Lower leg skin (tissue), 4 donors: ENCODE measurements around the gene ZNF407. TPM values are rescaled to one million over a fixed set of nuclear protein-coding genes. Genes with fewer than 3 reads are reported as not detected.

Source experiments
- DNase-seq, 2 donors: peaks; one replicate each; pipeline ENCODE4 v3.0.0-alpha.2; 2019; ENCODE audit warnings: low spot score in 2 of 2
- H3K4me3 ChIP-seq: fragments of 200-600 bp; sonication (generic); 2 replicates; pipeline ENCODE4 v1.5.1; 2017; ENCODE audit warnings: mild to moderate bottlenecking, low read depth; ENCODE audit not compliant: poor library complexity, severe bottlenecking
- POLR2A ChIP-seq, 2 donors: fragments of 450-650 bp; IDR thresholded peaks; one replicate each; pipeline ENCODE4 v1.6.1; 2016 to 2017; ENCODE audit warnings: antibody characterized with exemption in 2 of 2, mild to moderate bottlenecking in 1 of 2, moderate library complexity in 1 of 2
- WGBS, 2 donors: methylation state at CpG; one replicate each; pipeline ENCODE4 v1.1.5; 2018; 5-methylcytosine and 5-hydroxymethylcytosine counted together
- intact Hi-C: fragments of 100-400 bp; cut with DNase I; formaldehyde crosslinking; loops from one replicate; pipeline ENCODE4 v1.15.0; 2023; ENCODE audit warnings: low total_unique reads
- total RNA-seq, 4 donors: library from RNA; depleted of rRNA; stranded (reverse); fragments of >200 nt; gene quantifications; one replicate each; pipeline ENCODE4 v1.1.0, GENCODE V29; 2016
- TF ChIP-seq, protein P1 (sequence below), 3 donors: fragments of 450-650 bp; IDR thresholded peaks; one replicate each; pipeline ENCODE4 v1.5.1; 2016; ENCODE audit warnings: antibody characterized with exemption in 3 of 3, mild to moderate bottlenecking in 3 of 3, moderate library complexity in 2 of 3

Gene ZNF407
- total RNA-seq, 4 donors from 2014 or later, result 7.0 to 13.9 (median 10.9) TPM

DNA sequence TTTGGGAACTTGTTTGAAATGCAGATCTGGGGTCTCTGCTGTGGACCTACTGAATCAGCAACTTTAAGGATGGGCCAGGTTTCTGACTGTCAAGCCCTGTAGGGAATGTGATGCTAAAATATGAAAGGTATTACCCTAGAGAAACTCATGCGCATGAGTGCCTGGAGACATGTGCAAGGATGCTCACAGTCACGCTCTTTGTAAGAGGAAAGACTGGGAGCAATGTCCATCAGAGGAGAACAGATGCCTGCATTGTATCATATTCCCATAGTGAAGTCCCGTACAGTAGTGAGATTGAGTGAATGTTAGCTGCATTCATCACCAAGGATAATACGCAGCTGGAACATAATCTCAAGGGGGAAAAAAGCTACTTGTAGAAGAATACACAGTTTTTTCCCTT is 14.1 kb downstream of the ZNF407 start:
- intact Hi-C loops, result no loop called here
- 90 to 96% methylated on average over 4 of the region's 4 CpGs for WGBS, 2 donors
- no peak overlapping the region for H3K4me3 ChIP-seq
- no peak for TF ChIP-seq POLR2A (IDR thresholded peaks at IDR 0.05)
- TF ChIP-seq, protein P1, sequence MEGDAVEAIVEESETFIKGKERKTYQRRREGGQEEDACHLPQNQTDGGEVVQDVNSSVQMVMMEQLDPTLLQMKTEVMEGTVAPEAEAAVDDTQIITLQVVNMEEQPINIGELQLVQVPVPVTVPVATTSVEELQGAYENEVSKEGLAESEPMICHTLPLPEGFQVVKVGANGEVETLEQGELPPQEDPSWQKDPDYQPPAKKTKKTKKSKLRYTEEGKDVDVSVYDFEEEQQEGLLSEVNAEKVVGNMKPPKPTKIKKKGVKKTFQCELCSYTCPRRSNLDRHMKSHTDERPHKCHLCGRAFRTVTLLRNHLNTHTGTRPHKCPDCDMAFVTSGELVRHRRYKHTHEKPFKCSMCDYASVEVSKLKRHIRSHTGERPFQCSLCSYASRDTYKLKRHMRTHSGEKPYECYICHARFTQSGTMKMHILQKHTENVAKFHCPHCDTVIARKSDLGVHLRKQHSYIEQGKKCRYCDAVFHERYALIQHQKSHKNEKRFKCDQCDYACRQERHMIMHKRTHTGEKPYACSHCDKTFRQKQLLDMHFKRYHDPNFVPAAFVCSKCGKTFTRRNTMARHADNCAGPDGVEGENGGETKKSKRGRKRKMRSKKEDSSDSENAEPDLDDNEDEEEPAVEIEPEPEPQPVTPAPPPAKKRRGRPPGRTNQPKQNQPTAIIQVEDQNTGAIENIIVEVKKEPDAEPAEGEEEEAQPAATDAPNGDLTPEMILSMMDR (IDR thresholded peaks at IDR 0.05), result no peak
- no peak for DNase-seq

DNA sequence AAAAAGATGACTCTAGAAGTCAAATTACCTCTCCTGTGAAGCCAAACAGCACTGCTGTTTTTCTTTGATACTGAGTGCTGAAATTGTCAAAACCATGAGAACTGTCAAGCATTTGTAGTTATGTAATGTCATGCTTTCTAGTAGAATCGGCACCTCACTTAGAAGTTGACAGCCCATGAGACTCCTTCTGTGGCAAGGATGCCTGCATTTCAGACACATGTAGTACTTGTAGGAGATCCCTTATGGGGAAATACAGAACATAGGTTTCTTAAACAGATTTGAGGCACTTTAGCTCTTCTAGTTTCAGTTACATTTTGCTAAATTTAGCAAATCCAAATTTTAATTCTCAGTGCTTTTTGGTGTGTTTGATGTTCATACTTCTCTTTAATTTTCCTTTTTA is 15.7 kb downstream of the ZNF407 start:
- TF ChIP-seq POLR2A (IDR thresholded peaks at IDR 0.05), result no peak
- no peak overlapping the region for H3K4me3 ChIP-seq
- no peak for DNase-seq
- intact Hi-C loops, result no loop called here
- WGBS, 2 donors, result 59 to 63% methylated on average over 1 of the region's 1 CpG

DNA sequence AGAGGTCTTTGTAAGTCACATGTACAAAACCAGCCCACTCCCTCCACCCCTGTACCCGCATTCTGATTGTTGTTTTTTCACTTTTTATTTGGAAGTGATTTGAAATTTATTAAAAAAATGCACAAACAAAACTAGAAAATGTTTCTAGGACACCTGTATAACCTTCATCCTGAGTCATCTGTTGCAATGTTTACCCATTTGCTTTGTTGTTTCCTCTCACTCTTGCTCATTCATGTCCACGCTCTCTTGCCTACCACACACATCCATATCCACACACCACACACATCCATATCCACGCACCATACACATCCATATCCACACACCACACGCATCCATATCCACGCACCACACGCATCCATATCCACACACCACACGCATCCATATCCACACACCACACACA is 18.8 kb downstream of the ZNF407 start:
- intact Hi-C loops, result no loop called here
- TF ChIP-seq POLR2A (IDR thresholded peaks at IDR 0.05), result no peak
- TF ChIP-seq, protein P1 (IDR thresholded peaks at IDR 0.05), result no peak
- H3K4me3 ChIP-seq, result no peak overlapping the region
- no peak for DNase-seq
- WGBS, 2 donors, result 69 to 74% methylated on average over 7 of the region's 7 CpGs

DNA sequence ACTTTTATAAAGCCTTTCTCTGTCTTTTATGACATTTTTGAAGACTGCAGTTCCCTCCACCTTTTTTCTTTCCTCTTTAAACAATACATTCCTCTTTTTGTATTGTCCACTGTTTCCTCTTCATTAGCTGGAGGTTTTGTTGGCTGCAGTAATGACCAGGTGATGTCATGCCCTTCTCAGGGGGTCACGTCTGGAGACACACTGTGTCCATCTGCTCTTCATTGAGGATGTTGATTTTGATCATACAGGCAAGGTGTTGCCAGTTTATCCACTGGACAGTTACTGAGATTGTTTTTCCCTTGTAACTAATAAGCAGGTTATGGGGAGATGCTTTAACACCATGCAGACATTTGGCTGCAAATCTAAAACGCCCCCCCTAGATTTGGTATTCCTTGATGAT is 19.8 kb downstream of the ZNF407 start:
- no peak for DNase-seq
- TF ChIP-seq, protein P1 (IDR thresholded peaks at IDR 0.05), result no peak
- TF ChIP-seq POLR2A (IDR thresholded peaks at IDR 0.05), result no peak
- no peak overlapping the region for H3K4me3 ChIP-seq
- 80 to 85% methylated on average over 2 of the region's 2 CpGs for WGBS, 2 donors
- intact Hi-C loops, result no loop called here

DNA sequence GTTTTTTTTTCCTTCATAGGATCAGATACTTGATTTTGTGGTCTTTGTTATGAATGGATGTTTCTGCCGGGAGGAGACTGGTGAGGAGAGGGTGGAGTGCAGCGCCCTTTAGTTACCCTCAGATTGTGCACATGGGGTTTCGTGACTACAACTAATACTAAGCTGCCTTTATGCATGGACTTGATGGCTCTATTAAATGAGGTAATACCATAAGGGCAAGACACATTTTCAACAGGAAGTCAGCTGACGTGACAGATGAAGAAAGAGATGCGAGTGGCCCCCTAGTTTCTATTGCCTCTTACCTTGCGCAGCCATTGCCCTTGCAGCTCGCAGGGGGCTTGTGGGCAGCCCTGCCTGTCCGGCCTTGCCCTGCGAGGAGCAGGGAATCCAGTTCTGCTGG is 24.4 kb downstream of the ZNF407 start:
- DNase-seq, result no peak
- WGBS, 2 donors, result 77 to 88% methylated on average over 9 of the region's 9 CpGs
- no peak overlapping the region for H3K4me3 ChIP-seq
- no peak for TF ChIP-seq POLR2A (IDR thresholded peaks at IDR 0.05)
- TF ChIP-seq, protein P1 (IDR thresholded peaks at IDR 0.05), result no peak
- intact Hi-C loops, result no loop called here

DNA sequence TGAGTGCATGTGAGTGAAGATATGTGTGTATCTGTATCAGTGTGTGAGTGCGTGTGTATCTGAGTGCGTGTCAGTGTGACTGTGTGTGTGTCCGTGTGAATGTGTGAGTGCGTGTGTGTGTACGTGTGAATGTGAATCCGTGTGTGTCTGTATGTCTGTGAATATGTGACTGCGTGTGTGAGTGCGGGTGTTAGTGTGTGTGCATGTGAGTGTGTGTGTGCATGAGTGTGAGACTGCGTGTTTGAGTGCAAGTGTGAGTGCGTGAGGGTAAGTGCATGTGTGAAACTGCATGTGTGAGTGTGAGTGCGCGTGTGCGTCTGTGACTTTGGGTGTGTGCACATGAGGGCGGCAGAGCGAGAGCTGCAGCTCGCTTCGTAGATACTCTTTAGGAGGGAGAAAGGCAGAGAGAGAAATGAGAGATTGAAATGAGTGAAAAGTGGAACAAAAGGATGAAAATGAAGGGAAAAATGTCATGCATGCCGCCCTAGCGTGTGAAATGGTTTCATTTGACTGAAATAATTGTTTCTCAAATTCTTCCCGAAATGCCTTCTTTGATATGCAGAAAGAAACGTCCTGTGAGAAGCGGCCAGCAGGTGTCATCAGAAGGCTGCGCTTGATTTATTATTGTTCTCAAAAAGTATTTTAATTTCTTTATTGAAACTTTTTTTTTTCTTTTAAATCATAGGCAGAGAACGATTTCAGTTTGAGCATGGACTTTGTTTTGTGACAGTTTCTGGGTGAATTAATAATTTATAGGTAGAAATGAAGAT is 25.6 kb downstream of the ZNF407 start:
- DNase-seq, result no peak
- intact Hi-C loops, result no loop called here
- 72 to 73% methylated on average over 24 of the region's 24 CpGs for WGBS, 2 donors
- TF ChIP-seq POLR2A (IDR thresholded peaks at IDR 0.05), result no peak
- TF ChIP-seq, protein P1 (IDR thresholded peaks at IDR 0.05), result peak in 1 of 3 donors; percentile 34
- no peak overlapping the region for H3K4me3 ChIP-seq
